C1 segment of cervical spinal cord (tissue), 14 donors: ENCODE data around the gene COPB1.
"Not testable (repeated sequence)": the region's sequence is repeated elsewhere in the genome, so short reads cannot be mapped to it uniquely, and the experiment has no call there.

Experiments used
- DNase-seq, 14 donors: peaks; one replicate each; lab custom pipeline; 2025; lab: John Stamatoyannopoulos, UW

COPB1 gene, protein sequence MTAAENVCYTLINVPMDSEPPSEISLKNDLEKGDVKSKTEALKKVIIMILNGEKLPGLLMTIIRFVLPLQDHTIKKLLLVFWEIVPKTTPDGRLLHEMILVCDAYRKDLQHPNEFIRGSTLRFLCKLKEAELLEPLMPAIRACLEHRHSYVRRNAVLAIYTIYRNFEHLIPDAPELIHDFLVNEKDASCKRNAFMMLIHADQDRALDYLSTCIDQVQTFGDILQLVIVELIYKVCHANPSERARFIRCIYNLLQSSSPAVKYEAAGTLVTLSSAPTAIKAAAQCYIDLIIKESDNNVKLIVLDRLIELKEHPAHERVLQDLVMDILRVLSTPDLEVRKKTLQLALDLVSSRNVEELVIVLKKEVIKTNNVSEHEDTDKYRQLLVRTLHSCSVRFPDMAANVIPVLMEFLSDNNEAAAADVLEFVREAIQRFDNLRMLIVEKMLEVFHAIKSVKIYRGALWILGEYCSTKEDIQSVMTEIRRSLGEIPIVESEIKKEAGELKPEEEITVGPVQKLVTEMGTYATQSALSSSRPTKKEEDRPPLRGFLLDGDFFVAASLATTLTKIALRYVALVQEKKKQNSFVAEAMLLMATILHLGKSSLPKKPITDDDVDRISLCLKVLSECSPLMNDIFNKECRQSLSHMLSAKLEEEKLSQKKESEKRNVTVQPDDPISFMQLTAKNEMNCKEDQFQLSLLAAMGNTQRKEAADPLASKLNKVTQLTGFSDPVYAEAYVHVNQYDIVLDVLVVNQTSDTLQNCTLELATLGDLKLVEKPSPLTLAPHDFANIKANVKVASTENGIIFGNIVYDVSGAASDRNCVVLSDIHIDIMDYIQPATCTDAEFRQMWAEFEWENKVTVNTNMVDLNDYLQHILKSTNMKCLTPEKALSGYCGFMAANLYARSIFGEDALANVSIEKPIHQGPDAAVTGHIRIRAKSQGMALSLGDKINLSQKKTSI

DNA sequence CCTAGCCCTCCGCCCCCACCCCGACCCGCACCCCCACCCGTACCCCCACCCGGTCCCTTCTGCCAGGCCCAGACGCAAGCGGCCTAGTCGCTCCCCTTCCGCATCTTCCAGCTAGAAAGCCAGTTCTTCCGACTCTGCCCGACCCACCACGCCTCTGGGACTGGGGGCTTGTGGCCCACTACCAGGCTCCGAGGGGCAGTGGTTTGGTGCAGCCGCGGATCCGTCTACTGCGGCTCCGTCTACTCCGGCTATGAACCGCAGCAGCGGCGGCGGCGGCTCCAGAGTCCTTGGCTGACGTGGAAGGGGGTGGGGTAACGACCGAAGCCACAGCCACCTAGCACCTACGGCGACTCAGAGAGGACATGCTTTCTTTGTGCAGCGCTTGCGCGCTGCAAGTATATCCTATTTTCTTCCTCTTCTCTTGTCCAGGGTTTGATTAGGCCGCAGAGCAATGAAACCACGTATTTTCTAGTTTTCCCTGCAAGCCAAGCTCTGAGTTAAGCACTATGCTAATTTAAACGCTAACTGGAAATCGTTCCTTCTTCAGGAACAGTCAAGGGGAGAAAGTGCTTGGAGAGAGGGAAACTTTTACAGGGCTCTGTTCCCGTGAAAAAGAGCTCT, at the start of gene COPB1:
Gene COPB1 (minus strand): TSS at position 252 of the 621 bp plus-strand sequence. CDS start 883 bp downstream, outside the sequence.
- DNase-seq: peak; percentile 47 to 92 (median 88)

DNA sequence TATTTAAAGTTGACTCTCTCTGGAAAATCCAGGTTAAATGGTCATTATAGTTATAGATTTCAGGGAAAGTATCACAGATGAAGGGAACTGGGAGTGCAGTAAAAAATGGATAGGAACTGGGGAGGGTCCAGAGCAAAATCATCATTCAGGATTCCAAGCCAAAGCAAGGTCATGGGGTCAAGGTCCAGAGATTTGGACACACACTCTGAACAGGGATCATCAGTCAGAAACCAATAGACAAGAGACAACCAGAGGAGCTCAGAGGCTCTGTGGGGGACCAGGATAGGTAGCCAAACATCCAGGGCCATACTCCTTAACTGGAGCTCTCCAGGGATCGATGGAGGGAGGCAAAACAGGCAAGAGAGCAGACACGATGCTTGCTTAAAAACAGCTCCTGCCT, 47.8 kb upstream of the COPB1 start:
- no peak for DNase-seq

DNA sequence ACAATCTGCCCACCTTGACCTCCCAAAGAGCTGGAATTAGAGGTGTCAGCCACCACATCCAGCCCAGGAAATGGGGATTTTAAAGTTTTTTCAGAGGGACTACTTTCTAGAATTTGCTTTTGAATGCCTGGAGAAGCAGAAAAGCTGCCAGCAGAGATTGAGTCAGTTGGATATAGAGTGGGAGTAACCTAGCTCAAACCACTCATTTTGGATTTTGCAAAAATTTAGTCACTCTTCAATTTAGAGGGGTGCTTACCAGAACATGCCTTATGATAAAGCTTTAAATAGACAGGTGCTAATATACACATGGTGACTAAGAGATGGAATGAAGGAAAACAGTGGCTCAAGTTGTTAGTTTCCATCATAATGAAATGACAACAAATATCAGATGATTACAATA, 47.1 kb upstream of the COPB1 start:
- DNase-seq: no peak

DNA sequence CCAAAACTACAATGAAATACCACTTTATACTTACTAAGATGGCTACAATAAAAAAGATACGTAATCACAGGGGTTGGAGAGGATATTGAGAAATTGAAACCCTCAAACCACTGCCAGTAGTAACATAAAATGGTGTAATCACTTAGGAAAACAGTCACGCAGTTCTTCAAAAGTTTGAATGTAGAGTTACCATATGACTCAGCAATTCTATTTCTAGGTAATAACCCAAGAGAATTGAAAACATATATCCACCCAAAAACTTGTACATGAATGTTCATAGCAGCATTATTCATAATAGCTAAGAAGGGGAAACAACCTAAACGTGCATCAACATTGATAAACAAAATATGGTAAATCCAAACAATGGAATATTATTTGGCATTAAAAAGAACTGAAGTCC, 45.0 kb upstream of the COPB1 start:
- DNase-seq: no peak

DNA sequence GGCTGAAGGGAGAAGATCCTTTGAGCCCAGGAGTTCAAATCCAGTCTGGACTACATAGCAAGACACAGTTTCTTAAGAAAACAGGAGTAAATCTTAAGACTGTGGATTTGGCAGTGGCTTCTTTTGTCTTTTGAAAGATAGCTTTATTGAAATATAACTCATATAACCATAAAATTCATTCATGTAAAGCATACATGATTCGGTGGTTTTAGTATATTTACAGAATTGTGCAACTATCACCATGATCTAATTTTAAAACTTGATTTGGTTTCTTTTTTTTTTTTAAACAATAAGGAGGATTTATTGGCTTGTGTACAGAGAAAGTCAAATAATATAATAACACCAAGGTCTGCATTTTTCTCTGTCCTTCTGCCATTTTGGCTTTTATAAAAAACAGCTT, 43.6 kb upstream of the COPB1 start:
- DNase-seq: no peak

DNA sequence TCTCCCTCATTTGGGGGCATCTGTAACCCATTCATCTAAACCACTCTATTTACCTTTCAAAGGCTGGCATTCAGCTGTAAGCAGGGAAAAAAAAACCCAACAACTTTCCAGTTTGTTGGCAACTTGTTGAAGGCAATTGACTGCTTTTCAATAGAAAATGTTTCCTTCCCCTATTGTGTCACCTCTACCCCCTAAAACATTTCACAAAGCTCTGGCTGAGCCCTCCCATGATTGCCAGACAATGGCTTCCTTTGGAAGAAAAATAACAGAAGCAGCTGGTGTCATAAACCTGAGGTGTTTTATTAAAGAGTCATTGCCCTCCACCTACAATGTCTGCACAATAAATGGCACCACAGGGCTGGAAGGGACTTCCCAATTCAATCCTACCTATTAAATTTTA, 42.7 kb upstream of the COPB1 start:
- DNase-seq: no peak

DNA sequence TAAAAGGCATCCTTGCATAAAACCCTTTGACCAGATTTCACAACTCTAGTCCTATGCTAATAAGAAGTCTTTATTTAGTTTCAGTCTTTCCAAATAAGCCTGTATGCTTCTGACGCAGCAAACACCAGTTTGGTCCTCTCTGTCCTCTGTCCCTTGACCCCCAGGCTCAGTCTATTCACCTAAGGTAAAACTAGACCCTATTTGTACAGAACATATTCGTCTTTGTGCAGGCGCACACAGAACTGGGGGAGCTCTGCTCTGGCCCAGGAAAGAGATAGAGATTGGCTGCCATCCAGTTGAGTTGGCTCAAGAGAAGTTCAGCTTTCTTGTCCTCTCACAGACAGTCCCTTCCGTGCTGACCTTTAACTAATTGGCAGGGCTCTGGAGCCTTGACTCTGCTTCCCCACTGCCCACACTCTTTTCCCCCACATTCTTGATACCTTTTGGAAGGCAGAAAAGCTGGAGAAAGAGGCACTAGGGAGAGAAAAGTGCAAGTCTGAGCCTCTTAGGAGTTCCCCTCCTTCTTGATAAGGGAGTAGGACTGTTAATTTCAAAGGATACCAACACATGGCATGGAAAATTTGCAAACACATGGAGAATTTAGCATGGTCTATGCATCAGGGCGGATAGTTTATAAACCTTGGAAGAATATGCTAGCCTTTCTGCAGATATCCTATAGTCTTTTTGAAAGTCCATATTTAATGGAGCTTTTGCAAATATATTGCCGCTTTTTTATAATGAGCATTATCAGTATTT, 41.8 kb upstream of the COPB1 start:
- peak in 8 of 14 donors; percentile 19 to 79 (median 28) for DNase-seq

DNA sequence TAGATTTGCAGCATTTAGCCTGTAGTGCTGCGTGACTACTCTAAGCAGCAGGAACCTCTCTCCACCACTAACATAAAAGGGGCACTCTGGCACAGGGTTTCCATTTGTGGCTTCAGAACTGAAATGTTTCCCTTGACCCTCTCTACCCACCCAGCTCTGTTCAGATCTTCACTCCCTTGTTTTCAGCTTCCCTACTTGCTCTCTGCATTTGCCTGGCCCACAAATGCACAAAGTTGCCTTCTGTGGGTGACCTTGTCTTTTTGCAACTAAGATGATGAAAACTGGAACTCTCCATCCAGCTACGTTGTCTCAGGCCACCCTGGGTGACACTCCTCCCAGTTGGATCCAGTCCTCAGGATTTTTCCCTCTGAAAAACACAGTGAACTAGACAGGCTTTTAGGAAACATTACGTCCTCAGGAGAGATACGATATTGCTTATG, 40.4 kb upstream of the COPB1 start:
- DNase-seq: peak in 2 of 14 donors; percentile 4 to 79

DNA sequence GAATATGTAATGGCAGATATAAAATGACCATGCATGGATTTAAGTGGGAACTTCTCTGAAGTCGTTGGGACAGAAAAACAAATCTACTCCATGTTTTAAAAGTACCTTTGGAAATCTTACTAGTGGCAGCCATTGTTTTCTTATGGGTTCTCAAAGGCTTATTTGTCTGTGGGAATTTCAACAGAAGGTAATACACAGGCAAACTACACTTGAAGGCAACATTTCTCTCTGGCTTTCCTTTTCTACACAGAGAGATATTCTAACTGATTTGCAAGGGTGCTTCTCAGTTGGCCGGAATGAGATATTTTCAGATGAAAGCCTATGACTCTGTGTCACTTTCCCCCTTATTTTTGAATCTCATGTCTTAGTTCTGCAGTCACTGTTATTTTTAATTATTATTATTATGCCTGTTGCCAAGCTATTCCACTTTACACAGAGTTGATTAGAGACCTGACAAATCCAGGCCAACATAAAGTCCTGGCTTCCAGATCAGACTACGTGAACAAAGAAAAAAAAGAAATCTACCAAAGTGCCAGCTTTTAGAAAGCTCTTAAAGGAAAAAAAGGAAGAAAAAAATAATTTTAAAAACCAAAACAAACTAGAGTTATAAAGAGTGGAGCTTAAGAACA, 39.4 kb upstream of the COPB1 start:
- no peak for DNase-seq

DNA sequence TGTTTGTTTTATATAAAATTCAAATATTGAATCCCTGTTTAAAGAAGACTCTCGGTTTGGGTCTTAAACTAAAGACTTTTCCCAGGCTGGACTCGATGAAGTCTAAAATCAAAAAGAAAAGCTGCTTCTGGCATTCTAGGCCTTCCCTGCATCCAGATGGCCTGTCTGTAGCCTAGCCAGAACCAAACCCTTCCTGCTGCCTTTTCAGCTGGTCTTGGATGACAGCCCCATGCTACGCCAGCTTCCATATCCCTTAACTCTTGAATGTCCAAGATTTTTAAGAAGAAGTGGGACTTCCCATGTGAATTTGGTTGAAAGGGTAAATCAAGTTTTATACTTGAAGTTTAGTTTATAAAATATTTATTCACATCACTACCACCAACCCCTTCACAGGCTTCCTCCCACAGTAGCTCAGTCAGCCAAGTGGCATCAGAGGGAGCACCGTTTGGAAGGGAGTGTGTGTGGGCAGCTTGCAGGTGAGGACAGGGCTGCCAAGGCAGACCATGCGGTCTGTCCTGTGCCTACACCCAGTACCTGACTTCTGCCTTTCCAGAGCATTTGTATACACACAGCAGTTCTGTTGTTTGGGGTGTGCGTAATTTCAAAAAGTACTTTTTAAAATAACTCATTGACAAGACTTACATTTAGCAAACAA, 38.8 kb upstream of the COPB1 start:
- DNase-seq: peak in 3 of 14 donors; percentile 37 to 99 (median 49)

DNA sequence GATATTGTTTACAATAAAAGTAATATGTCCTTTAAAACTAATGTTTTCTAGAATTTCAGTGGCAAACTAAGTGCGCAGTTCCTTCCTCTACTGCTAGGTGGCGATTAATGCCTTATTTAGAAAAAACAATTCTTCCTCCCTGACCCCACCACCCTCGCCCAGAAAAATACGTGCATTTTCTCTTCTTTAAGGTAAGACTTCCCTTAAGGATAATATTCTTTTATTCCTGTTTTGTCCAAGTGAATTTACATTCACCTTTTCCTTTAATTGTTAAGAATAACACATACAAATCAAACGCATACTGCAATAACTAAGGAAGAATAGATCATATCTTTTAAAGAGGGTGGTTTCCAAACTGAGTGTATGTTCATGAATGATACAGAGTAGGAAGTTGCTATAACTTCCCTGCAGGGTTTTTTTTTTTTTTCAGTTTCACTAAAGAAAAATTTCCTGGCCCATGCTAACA, 37.6 kb upstream of the COPB1 start:
- peak in 1 of 14 donors; percentile 51 for DNase-seq

DNA sequence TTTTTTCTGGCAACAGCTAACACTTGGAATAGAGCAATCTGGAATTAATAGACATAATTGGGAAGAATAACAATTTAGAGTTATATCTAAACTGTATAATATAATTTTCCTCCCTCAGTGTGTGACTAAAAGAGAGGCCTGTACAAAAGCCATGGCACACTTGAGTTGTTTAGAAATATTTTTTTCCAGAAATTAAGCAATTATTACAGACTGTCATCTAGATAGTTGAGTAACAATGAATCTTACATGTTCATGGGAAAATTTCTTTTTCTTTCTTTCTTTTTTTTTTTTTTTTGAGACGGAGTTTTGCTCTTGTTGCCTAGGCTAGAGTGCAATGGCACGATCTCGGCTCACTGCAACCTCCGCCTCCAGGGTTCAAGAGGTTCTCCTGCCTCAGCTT, 35.6 kb upstream of the COPB1 start:
- not testable (repeated sequence) for DNase-seq

DNA sequence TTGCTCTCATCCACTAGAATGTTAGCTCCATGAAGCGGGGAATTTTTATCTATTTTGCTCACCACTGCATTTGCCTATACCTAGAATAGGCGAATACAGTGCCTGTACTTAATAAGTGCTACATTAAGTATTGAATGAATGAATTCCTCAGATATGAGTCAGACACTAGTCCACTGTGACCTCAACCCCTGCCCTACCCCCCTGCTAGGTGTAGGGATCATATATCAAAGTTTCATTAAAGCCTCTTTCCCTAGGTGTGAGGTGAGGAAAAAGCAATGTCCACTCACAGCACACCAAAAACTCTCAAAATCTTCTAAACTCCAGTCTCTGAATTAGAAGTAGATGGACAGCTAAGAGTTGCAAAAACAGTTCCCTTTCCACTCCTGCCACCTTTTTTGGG, 30.3 kb upstream of the COPB1 start:
- DNase-seq: no peak

DNA sequence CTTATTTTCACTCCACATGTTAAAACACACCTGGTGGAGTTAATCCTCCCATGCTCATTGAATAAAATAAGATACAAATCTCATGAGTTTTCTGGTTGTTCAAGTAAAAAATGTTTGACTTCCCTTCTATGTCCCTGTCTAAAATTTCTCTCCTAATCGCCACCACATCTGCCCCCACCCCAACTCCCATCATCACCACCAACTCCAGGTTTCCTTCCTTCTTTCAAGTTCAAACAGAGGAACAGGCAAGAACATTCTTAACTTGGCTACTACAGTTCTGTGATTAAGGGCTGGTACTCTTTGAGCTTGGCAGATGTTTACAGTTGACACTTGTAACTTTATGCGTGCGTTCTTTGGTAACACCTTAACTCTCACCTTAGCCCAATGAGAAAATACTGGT, 29.7 kb upstream of the COPB1 start:
- no peak for DNase-seq

DNA sequence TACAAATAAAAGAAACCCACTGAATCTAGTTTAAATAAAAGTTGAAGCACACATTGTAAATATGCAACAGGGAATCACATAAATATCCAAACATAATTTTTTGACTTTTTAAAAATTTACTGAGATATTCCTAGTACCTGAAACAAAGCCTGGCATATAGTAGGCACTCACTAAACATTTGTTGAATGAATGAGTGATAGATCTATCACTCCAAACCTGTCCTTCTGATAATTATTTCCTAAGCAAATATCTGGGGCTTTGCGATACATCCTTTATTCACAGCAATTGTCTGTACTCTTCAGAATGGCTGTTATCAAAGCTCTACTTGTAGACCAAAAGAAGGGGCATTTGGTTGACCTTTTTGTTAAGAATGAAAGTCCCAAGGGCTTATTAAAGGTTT, 23.2 kb upstream of the COPB1 start:
- no peak for DNase-seq

DNA sequence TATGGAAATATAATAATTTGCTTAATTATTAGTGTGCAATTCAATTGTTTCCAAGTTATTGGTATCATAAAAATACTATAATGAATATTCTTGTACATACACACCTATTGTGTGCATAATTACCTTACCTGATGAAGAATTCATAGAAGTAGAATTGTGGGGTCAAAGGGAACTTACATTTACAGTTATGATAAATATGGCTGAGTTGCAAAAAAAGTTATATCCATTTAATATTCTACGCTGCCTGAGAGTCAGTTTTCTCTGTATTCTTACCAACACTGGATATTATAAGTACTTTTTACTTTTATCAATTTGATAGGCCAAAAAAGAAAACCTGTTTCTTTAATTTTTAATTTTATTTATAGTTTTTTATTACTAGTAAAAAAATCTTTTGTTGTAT, 22.6 kb upstream of the COPB1 start:
- DNase-seq: no peak

DNA sequence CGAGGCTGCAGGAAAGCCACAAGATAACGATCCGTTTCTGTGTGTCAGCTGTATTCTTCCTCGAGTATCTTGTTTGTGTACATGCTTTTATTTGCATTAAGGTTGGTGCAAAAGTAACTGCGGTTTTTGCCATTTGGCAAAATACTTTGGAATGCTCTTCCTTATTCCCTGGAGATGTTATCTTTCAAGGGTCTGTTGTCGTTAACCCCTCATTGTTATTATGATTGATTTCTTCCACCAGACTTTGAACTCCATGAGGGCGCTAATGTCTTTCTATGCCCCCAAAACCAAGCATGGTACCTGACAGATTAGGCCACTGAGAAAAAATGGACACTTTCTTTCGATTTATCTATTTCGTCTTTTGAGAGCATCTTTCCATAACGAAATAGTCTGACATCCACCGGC, 21.1 kb upstream of the COPB1 start:
- DNase-seq: peak in 1 of 14 donors; percentile 15

DNA sequence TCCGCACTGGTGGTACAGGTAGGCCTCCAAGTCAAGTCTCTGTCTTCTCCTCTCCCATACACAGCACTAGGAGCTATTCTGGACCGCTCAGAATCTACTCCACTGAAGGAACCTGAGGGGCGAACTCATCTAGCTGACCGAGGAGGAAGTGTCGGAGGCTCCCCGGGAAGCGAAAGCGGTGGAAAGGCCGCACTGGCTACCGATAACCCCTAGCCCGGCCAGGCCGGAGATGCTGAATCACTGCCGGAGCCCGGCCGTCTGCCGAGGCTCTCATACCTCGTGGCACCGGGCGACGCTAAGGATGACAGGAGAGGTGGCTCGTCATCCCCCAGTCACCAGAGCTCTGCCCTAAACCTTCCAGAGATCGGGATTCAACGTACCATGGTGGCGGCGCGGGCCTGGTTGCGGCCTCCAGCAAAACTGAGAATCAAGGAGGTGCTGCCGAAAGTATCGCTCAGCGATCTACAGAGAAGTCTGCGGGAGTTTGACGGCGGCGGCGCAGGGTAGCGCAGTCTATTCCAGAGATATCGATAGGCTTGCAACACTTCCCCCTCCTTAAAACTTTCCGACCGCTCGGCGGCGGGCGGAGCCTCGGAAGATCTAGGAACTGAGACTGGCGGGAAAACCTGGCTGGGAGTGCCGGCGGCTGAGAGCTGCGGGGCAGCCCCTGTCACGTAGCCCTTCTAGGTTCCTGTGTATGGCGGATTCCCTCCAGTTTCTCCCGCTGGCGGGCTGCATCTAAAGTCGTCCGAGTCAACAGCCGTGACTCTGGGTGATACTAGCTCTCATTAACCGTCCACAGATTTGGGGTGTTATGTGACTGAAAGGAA, 20.5 kb upstream of the COPB1 start, which contains the start of gene PSMA1:
Gene PSMA1 (minus strand): TSS at position 470 of the 830 bp plus-strand sequence. CDS start 87 bp downstream, at position 383.
- DNase-seq: peak; percentile 41 to 94 (median 87)

DNA sequence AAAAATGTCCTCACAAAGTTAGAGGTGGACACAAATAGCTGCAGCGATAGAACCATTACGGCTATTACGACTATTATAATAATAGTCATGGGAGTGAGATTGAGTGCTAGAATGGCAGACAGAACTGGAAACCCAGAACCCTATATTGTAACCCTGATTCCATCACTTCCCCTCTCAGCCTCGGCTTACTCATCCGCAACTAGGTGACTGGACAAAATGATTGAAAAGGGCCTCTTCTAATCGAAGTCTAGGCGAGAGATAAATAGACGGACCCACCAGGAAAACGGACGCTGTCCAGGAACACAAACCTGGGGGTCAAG, 19.9 kb upstream of the COPB1 start:
- no peak for DNase-seq
